Large intestine (tissue), 3 donors: ENCODE measurements around the gene SH3BGR. TPM values are rescaled to one million over a fixed set of nuclear protein-coding genes. Genes with fewer than 3 reads are reported as not detected.
A peak's percentile ranks its signal among the peaks of the same experiment; 100 is the strongest.

Experiments used
- DNase-seq, 2 donors: peaks; one replicate each; pipeline versions ENCODE4 v3.0.0 to v3.0.0-alpha.2; 2013
- H3K27ac ChIP-seq: one replicate; pipeline ENCODE4 v1.5.1; 2013; ENCODE audit warnings: low read length
- H3K27me3 ChIP-seq: 2 replicates; pipeline ENCODE4 v1.6.1; 2013; ENCODE audit warnings: low read length; ENCODE audit not compliant: control insufficient read depth, insufficient read depth
- H3K36me3 ChIP-seq: 2 replicates; pipeline ENCODE4 v1.6.1; 2013; ENCODE audit warnings: low read length; ENCODE audit not compliant: control insufficient read depth, insufficient read depth
- H3K4me1 ChIP-seq: one replicate; pipeline ENCODE4 v1.6.1; 2013; ENCODE audit warnings: low read length; ENCODE audit not compliant: control insufficient read depth, insufficient read depth
- H3K4me3 ChIP-seq: one replicate; pipeline ENCODE4 v1.5.1; 2013; ENCODE audit warnings: low read length
- H3K9me3 ChIP-seq: one replicate; pipeline ENCODE4 v1.6.1; 2013; ENCODE audit warnings: mild to moderate bottlenecking, low read depth, low read length, moderate library complexity; ENCODE audit not compliant: control insufficient read depth
- WGBS: methylation state at CpG from one replicate; pipeline ENCODE4 v1.1.5; 2013; ENCODE audit warnings: low lambda C conversion rate; ENCODE audit not compliant: insufficient coverage; 5-methylcytosine and 5-hydroxymethylcytosine counted together
- polyA plus RNA-seq: library from polyadenylated mRNA; unstranded; fragments of 120-200 nt; gene quantifications from one replicate; pipeline ENCODE4 v1.2.1, GENCODE V29; 2013

Gene SH3BGR
- polyA plus RNA-seq, 1 donor = 4.1 TPM

DNA sequence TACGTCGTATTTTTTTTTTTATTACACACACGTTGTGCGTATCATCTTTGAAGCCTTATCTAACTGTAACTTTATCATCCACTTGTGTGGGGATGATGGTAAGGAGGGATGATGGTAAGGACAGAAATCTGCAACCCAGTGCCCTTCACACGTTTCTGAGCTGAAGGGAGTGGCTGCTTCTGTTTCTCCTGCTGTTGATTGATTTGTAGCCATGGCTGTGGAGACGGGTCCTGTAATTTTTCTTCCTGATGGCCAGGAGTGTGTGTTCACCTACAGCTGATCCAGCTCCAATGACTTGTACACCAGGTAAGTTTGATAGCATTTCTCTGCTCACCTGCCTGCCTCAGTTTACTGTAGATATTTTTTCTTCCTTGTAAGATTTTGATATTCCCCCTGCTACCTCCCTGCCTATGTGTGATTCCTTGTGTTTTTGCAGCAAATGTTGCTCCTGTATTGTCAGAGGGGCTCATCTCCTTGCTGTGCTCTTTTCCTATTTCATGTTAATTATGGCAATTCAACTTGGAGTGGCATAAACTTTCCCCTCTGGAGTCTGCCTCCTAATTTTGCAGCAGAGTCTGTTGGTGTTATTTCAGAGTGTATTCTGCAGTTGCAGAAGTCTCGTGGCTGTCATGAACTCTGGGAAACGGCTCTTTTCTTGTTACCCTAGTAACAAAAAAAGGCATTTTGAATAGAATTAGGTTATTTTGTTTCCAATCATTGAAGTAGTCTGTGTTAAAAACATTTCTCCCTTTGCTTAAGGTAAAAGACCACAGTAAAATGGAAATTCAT is 64.1 kb downstream of the SH3BGR start:
- no peaks in the 10 kb centered on the region for H3K27me3 ChIP-seq
- H3K4me1 ChIP-seq = no peaks in the 10 kb centered on the region
- no peak overlapping the region for H3K4me3 ChIP-seq
- H3K36me3 ChIP-seq = no peaks in the 10 kb centered on the region
- H3K9me3 ChIP-seq = peaks cover 5% of the 10 kb centered on the region
- DNase-seq = no peak
- 42% methylated on average over 3 of the region's 8 CpGs for WGBS
- H3K27ac ChIP-seq = no peak overlapping the region

DNA sequence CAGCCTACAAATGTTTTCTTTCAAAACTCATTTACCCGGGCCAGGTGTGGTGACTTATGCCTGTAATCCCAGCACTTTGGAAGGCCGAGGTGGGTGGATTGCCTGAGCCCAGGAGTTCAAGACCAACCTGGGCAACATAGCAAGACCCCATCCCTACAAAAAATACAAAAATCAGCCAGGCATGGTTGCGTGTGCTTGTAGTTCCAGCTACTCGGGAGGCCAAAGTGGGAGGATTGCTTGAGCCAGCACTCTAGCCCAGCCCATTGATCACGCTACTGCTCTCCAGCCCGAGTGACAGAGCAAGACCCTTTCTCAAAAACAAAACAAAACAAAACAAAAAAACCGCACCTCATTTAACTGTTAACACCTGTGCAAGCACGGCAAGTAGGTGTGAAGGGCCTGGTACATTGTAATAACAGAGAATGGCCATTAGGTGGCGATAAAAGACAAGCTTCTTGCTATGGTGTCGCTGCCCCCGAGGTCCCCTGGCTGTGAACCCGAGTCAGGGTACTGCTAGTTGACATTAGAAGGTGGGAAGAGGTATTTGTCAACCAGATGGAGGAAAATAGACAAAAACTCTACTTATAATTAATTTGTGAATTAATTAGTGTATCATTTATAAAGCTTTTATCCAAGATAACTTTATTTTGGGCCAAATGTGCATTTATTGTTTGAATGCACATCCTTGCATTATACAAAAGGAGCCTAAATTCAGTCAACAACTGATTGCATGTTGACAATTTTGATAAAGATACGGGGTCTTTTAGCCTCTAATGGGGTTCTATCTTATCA is 66.5 kb downstream of the SH3BGR start:
- Histone ChIP-seq H3K27me3 (no peaks in the 10 kb centered on the region), H3K27ac (no peak overlapping the region), H3K36me3 (no peaks in the 10 kb centered on the region), H3K4me1 (no peaks in the 10 kb centered on the region), H3K9me3 (peaks cover 5% of the 10 kb centered on the region), H3K4me3 (no peak overlapping the region)
- no CpG with 5 or more reads among the region's 13 CpGs for WGBS
- DNase-seq = peak; percentile 54 to 62

GRCh38 chr21:39518847-39519210 is 67.1 kb downstream of the SH3BGR start:
- no peak overlapping the region for H3K4me3 ChIP-seq
- no peaks in the 10 kb centered on the region for H3K36me3 ChIP-seq
- H3K27me3 ChIP-seq = no peaks in the 10 kb centered on the region
- no peak for DNase-seq
- H3K9me3 ChIP-seq = peaks cover 5% of the 10 kb centered on the region
- no peak overlapping the region for H3K27ac ChIP-seq
- 61% methylated on average over 2 of the region's 5 CpGs for WGBS
- no peaks in the 10 kb centered on the region for H3K4me1 ChIP-seq

GRCh38 chr21:39519835-39520234 is 68.1 kb downstream of the SH3BGR start:
- Histone ChIP-seq H3K27ac (no peak overlapping the region), H3K4me1 (no peaks in the 10 kb centered on the region), H3K9me3 (peaks cover 5% of the 10 kb centered on the region), H3K27me3 (no peaks in the 10 kb centered on the region), H3K4me3 (no peak overlapping the region), H3K36me3 (no peaks in the 10 kb centered on the region)
- no CpG with 5 or more reads among the region's 8 CpGs for WGBS
- DNase-seq = no peak

DNA sequence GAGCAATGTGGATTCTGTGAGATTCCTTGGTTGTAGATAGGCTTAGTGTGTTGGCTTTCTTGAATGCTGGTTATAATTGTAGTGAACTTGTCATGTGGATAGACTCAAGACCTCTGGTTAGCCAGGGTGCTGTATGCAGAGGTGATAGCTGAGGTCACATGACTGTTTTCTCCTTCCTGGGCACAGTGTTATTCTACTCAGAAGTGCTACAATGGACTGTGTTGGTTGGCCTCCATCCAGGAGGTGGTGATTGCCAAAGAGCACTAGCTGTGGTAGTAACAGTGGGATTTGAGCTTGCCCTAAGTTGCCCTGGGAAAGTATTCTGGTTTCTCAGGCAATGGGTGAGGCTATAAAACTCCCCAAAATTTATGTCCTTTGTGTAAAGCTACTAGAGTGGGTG is 71.6 kb downstream of the SH3BGR start:
- Histone ChIP-seq H3K9me3 (peaks cover 5% of the 10 kb centered on the region), H3K4me3 (no peak overlapping the region), H3K36me3 (no peaks in the 10 kb centered on the region), H3K27ac (no peak overlapping the region), H3K4me1 (peaks cover 8% of the 10 kb centered on the region), H3K27me3 (no peaks in the 10 kb centered on the region)
- DNase-seq = peak; percentile 3 to 37

- H3K4me3 ChIP-seq = no peak overlapping the region
- no CpG with 5 or more reads among the region's 1 CpG for WGBS
- H3K27me3 ChIP-seq = no peaks in the 10 kb centered on the region
- no peak for DNase-seq
- peaks cover 11% of the 10 kb centered on the region for H3K4me1 ChIP-seq
- H3K27ac ChIP-seq = no peak overlapping the region
- H3K9me3 ChIP-seq = peaks cover 5% of the 10 kb centered on the region
- no peaks in the 10 kb centered on the region for H3K36me3 ChIP-seq
Observed at GRCh38 chr21:39523915-39524314, 72.1 kb downstream of the SH3BGR start.

DNA sequence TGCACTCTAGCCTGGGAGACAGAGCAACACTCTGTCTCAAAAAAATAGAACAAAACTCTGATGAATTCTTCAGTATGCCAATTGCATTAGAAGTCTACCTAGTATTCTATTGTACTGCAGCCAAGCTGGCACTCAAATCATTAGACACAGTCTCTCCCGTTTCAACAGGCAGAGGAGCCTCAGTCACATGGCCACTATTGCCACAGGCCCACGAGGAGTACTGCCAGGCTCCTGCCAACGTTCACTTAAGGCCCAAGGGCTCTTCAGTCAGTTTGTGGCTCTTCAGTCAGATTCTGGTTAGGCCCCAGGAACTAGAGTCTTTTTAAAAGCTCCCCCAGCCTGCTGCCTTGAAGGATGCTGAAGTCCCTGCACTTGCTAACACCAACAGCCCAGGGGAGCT is 73.4 kb downstream of the SH3BGR start:
- Histone ChIP-seq H3K9me3 (peaks cover 2% of the 10 kb centered on the region), H3K36me3 (no peaks in the 10 kb centered on the region), H3K4me1 (peaks cover 11% of the 10 kb centered on the region), H3K27ac (no peak overlapping the region), H3K27me3 (no peaks in the 10 kb centered on the region), H3K4me3 (no peak overlapping the region)
- no CpG with 5 or more reads among the region's 3 CpGs for WGBS
- no peak for DNase-seq

- no peaks in the 10 kb centered on the region for H3K36me3 ChIP-seq
- WGBS = no CpG with 5 or more reads among the region's 12 CpGs
- H3K9me3 ChIP-seq = peaks cover 2% of the 10 kb centered on the region
- H3K27ac ChIP-seq = no peak overlapping the region
- DNase-seq = no peak
- H3K4me1 ChIP-seq = peaks cover 11% of the 10 kb centered on the region
- no peaks in the 10 kb centered on the region for H3K27me3 ChIP-seq
- no peak overlapping the region for H3K4me3 ChIP-seq
Observed at GRCh38 chr21:39525601-39526000, 73.8 kb downstream of the SH3BGR start.

DNA sequence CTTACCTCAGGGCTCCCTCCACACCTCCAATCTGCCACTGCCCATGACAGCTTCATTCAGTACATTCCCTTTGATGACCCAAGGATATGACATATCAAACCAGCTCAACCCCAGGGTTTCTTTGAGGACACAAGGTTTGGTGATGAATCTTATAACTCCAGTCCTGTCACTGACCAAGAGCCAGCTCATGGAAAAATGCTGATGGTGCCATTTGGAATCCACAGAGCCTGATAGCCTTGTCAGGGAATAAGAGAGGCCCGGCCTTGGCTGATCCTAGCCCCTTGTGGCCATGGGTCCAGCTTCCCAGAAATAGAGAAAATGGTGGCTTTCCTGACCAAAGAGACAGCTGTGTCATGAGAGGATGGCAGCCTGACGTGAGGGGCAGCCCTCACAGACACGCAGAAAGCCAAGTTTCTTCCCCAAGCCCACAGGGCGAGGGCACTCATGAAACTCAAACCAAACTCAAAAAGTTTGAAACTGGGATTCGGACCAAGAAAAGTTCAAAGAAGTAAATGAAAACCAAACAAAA is 75.4 kb downstream of the SH3BGR start:
- no peak overlapping the region for H3K4me3 ChIP-seq
- WGBS = 80% methylated on average over 1 of the region's 5 CpGs
- no peaks in the 10 kb centered on the region for H3K9me3 ChIP-seq
- peaks cover 11% of the 10 kb centered on the region for H3K4me1 ChIP-seq
- H3K36me3 ChIP-seq = no peaks in the 10 kb centered on the region
- DNase-seq = no peak
- no peak overlapping the region for H3K27ac ChIP-seq
- no peaks in the 10 kb centered on the region for H3K27me3 ChIP-seq

- Histone ChIP-seq H3K27ac (no peak overlapping the region), H3K4me1 (peaks cover 11% of the 10 kb centered on the region), H3K4me3 (no peak overlapping the region), H3K9me3 (no peaks in the 10 kb centered on the region), H3K36me3 (no peaks in the 10 kb centered on the region), H3K27me3 (no peaks in the 10 kb centered on the region)
- DNase-seq = peak; percentile 36 to 76
- WGBS = 20% methylated on average over 1 of the region's 8 CpGs
Observed at GRCh38 chr21:39527664-39528381, 76.1 kb downstream of the SH3BGR start.
